Activated T-cell treated with anti-CD3 and anti-CD28 coated beads, Interleukin-2, amount 50 U/mL, for 24 hours (primary cell): ENCODE data around the gene VSIG2.
A peak's percentile ranks its signal among the peaks of the same experiment; 100 is the strongest.

Experiments
- DNase-seq: peaks from one replicate; pipeline ENCODE4 v3.0.0-alpha.2; 2020
- H3K27ac Mint-ChIP-seq: 2 replicates; pipeline ENCODE4 v1.8.0; 2020; ENCODE audit warnings: mild to moderate bottlenecking, mixed read lengths
- H3K27me3 Mint-ChIP-seq: 2 replicates; pipeline ENCODE4 v1.8.0; 2020; ENCODE audit warnings: mixed read lengths
- H3K36me3 Mint-ChIP-seq: 2 replicates; pipeline ENCODE4 v1.8.0; 2020; ENCODE audit warnings: low read depth, mixed read lengths
- H3K4me1 Mint-ChIP-seq: 2 replicates; pipeline ENCODE4 v1.8.0; 2020; ENCODE audit warnings: low read depth, mixed read lengths
- H3K4me3 Mint-ChIP-seq: 2 replicates; pipeline ENCODE4 v1.8.0; 2020; ENCODE audit warnings: mild to moderate bottlenecking, moderate library complexity, mixed read lengths
- H3K9me3 Mint-ChIP-seq: 2 replicates; pipeline ENCODE4 v1.8.0; 2020; ENCODE audit warnings: mixed read lengths

The VSIG2 gene

DNA sequence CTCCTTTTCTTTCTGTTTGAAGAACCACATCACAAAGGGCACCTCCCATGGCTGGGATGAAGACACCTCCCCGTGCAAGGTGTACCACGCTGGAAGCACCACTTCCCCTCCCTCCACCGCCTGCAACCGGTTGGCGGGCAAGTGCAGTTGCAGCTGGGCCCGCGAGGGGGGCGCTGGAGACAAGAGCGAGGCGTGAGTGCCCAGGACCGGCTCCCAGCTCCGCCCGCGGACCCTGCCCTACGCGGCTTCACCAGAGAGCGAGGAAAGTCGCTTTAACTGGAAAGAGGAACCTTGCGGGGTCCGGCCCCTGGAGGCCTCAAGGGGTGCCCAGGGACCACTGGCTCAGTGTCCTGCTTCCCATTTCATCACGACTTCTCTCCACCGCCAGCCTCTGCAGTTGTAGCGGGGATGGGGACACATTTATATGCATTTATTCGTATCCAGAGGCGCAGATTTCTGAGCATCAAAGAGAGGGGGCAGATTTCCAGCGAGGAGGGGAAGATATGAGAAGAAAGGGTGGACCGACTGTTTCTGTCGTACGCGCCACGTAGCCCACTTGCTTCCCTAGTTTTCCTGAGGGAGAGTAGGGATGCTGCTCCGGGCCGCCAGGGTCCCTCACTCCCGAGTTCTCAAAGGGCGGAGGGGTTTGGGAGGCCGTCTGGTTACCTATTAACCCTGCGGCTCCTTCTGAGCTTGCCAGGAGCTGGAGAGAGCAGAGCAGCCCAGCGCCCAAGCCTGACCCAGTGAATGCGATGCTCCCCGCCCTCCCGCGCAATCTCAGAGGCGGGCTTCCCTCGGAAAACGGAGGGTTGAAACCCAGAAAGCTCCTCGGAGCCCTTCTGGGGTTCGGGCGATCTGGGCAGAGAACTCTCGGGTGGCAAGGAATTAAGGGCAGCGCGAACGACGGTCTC lies 6.6 kb upstream of the VSIG2 start:
- Mint-ChIP-seq H3K9me3 (no peaks in the 10 kb centered on the region), H3K36me3 (no peaks in the 10 kb centered on the region), H3K4me3 (peak overlapping the region; percentile 67), H3K27ac (no peak overlapping the region), H3K27me3 (peaks cover 63% of the 10 kb centered on the region), H3K4me1 (peaks cover 33% of the 10 kb centered on the region)
- peak; percentile 76 for DNase-seq

DNA sequence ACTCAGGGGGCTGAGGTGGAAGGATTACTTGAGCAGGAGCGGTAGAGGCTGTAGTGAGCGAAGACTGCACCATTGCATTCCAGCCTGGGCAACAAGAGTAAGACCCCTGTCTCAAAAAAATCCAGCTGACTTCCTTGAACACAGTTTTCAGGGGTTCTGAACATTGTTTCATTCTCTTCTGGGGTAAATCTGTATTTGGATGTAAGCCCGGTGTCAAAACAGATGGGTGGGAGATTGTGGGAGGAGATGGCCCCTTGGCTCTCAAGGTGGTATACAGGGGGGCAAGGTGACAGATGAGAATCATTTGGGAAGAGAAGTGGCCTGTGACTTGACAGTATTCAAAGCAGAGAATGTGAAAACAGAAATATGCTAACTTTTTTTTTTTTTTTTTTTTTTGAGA lies 5.3 kb upstream of the VSIG2 start:
- no peaks in the 10 kb centered on the region for H3K9me3 Mint-ChIP-seq
- H3K4me3 Mint-ChIP-seq: no peak overlapping the region
- H3K27ac Mint-ChIP-seq: no peak overlapping the region
- H3K27me3 Mint-ChIP-seq: peaks cover 61% of the 10 kb centered on the region
- no peaks in the 10 kb centered on the region for H3K36me3 Mint-ChIP-seq
- peaks cover 30% of the 10 kb centered on the region for H3K4me1 Mint-ChIP-seq
- DNase-seq: no peak

DNA sequence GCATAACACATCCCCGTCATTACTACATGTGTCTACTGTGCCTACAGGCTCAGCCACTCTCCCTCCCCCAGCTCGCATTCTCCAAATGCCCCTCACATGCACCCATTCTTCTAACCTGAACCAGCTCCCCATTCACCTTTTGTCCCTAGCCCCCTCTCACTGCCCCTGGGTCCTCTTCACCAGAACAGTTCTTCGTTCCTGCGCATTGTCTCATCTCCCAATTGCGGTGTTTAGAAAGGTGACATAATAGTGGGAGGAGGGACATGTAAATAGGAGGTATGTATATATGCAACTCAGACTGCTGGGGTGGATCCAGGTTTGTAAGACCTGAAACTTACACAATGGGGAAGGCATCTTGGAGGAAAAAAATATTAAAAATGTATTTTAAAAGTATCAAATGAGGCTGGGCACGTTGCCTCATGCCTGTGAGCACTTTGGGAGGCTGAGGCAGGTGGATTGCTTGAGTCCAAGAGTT lies 4.7 kb upstream of the VSIG2 start:
- Mint-ChIP-seq H3K27me3 (peaks cover 60% of the 10 kb centered on the region), H3K4me1 (peaks cover 29% of the 10 kb centered on the region), H3K27ac (no peak overlapping the region), H3K36me3 (no peaks in the 10 kb centered on the region), H3K9me3 (no peaks in the 10 kb centered on the region), H3K4me3 (no peak overlapping the region)
- no peak for DNase-seq

DNA sequence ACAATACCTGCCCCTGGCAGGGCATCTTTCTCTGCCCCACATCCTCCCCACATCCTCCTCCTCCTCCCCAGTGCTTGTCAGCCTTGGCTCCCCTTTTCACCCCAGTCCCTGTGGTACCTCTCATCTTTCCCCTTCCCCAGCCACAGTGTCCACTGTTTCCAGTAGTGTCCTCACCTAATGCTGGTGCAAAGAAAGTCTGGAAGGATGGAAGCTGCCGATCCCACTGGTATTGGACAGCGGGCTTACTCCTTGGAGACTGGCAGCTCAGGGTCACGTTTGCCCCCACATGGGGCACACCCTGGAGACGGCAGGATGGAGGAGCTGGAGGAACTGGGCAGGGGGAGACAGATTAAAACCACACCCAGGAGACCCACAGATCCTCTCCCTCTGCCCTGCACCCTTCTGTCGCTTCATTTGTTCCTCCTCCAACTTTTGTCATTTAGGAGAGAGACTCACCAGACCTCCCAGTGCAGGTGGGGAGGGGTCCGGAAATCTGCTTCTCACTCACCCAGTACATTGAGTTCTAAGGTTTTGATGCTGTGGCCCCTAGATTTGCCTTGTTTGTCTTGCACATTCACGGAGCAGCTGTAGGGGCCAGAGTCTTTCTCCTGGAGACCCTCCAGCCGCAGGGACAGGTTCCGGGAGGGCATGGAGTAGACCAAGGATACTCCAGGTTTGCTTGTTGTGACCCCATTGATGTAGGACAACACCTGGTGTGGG lies 4.1 kb upstream of the VSIG2 start:
- Mint-ChIP-seq H3K4me1 (peaks cover 24% of the 10 kb centered on the region), H3K27me3 (peaks cover 54% of the 10 kb centered on the region), H3K36me3 (no peaks in the 10 kb centered on the region), H3K27ac (no peak overlapping the region), H3K9me3 (no peaks in the 10 kb centered on the region), H3K4me3 (no peak overlapping the region)
- DNase-seq: no peak

DNA sequence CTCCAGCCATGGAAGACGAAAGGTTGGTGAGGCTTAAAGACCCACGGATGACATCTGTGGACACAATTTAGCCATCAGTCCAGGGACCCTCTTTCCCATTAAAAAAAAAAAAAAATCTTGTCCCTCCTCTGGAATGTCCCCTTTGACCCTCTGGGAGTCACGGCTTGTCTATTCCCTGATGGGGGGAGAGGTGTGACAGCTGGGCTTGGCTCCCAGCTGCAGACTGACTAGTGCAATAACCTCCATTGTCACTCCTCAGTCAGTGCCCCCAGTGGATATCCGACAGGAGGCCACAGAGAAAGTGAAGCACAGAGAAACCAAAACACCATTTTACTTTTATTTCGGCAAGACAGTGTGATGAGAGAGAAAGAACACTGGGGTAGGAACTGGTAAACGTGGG lies 2.7 kb upstream of the VSIG2 start:
- peaks cover 42% of the 10 kb centered on the region for H3K27me3 Mint-ChIP-seq
- no peak overlapping the region for H3K27ac Mint-ChIP-seq

DNA sequence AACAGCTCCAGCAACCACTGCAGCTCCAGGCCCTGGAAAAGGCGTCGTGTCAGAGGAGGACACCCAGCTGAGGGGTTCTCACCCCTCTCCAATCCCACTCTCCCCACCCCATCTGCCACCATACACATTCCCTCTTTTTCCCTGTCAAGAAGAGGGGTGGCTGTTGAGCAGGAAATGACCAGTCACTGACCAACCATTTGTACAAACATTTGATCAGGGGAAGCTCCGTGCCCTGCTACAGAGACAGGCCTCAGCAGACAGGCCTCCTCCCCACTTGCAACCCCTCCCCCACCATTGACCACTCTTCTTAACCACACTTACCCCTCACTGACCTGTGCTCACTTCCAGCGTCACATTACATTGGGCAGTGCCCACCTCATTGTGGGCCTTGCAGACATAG lies 2.3 kb upstream of the VSIG2 start:
- Mint-ChIP-seq H3K27ac (no peak overlapping the region), H3K4me1 (peaks cover 13% of the 10 kb centered on the region), H3K9me3 (no peaks in the 10 kb centered on the region), H3K27me3 (peaks cover 39% of the 10 kb centered on the region), H3K36me3 (no peaks in the 10 kb centered on the region), H3K4me3 (no peak overlapping the region)
- DNase-seq: no peak

More for the DNA sequence above, 2.7 kb upstream of the VSIG2 start:
- no peaks in the 10 kb centered on the region for H3K9me3 Mint-ChIP-seq
- H3K36me3 Mint-ChIP-seq: no peaks in the 10 kb centered on the region
- DNase-seq: no peak
- peaks cover 16% of the 10 kb centered on the region for H3K4me1 Mint-ChIP-seq
- H3K4me3 Mint-ChIP-seq: no peak overlapping the region

GRCh38 chr11:124753624-124754023 lies 1.6 kb upstream of the VSIG2 start:
- no peak overlapping the region for H3K27ac Mint-ChIP-seq
- no peak overlapping the region for H3K4me3 Mint-ChIP-seq
- peaks cover 10% of the 10 kb centered on the region for H3K4me1 Mint-ChIP-seq
- H3K9me3 Mint-ChIP-seq: no peaks in the 10 kb centered on the region
- peaks cover 32% of the 10 kb centered on the region for H3K27me3 Mint-ChIP-seq
- DNase-seq: no peak
- H3K36me3 Mint-ChIP-seq: no peaks in the 10 kb centered on the region

DNA sequence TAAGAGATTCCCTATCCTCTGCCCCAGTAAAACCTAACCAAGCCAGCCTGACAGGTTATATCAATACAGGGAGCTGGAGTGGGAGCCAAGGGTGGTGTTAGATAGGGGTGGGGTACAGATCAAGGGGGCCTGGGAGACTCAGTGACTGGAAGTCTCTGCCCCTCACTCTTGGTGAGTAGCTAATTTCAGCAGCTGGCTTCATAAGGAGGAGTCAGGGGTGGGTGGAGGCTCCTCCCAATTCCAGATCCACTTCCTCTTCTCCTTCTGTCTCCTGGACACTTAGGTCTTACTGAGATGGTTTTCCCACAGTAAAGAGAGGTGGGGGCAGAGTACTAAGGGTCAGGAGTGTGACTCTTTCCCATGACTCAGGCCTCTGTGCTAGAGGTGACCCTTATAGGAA lies 1.1 kb upstream of the VSIG2 start:
- H3K4me3 Mint-ChIP-seq: no peak overlapping the region

DNA sequence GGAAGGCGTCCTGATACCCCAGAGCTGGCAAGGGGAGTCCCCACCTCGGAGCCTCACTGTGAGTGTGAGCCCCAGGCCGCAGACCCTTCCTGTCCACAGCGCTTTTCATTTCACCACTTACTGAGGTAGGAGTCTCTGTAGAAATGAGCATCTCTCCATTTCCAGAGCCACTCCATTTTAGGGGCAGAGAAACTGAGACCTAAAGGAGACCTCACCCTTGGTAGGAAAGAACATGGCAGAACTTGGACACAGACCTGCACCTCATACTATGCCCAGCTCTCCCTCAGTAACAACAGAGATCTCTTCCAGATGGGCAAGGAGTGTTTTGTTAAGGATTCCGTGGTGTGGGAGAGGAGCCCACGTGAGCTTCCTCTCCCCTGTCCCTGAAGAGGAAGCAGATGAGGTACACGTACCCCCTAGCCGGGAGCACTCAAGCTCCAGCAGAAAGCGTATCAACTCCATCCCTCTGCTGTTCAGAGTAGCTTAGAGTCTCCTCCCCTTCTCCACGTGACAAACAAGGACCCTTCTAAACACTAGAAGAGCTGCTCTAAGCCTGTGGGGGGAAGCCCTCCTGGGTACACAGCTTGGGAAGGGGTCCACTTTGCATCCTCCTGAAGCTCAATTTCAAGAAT lies 532 bp upstream of the VSIG2 start:
- Mint-ChIP-seq H3K27me3 (peaks cover 22% of the 10 kb centered on the region), H3K27ac (no peak overlapping the region), H3K36me3 (no peaks in the 10 kb centered on the region), H3K4me1 (peaks cover 1% of the 10 kb centered on the region), H3K9me3 (no peaks in the 10 kb centered on the region), H3K4me3 (no peak overlapping the region)
- DNase-seq: no peak

More for the DNA sequence above, 1.1 kb upstream of the VSIG2 start:
- DNase-seq: no peak
- H3K9me3 Mint-ChIP-seq: no peaks in the 10 kb centered on the region
- peaks cover 6% of the 10 kb centered on the region for H3K4me1 Mint-ChIP-seq
- H3K27ac Mint-ChIP-seq: no peak overlapping the region
- no peaks in the 10 kb centered on the region for H3K36me3 Mint-ChIP-seq
- peaks cover 28% of the 10 kb centered on the region for H3K27me3 Mint-ChIP-seq

DNA sequence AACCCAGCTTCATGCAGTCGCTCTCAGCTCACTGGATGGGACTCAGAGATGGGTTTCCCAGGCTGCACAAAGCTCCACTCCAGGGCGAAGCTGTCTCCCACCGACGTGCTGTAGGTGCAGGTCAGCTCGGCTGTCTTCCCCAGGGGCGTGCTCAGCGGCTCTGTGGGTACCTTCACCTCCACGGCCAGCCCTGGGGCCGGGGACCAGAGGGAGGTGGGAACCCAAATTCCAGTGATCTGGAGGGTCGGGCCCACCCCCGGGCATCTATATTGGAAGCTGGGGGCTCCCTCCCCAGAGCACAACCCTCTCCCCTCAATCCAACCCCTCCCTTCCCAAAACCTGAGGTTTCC lies 689 bp downstream of the VSIG2 start:
- Mint-ChIP-seq H3K27ac (no peak overlapping the region), H3K4me1 (peaks cover 7% of the 10 kb centered on the region), H3K27me3 (peaks cover 9% of the 10 kb centered on the region), H3K4me3 (no peak overlapping the region), H3K36me3 (peaks cover 4% of the 10 kb centered on the region), H3K9me3 (no peaks in the 10 kb centered on the region)
- no peak for DNase-seq

DNA sequence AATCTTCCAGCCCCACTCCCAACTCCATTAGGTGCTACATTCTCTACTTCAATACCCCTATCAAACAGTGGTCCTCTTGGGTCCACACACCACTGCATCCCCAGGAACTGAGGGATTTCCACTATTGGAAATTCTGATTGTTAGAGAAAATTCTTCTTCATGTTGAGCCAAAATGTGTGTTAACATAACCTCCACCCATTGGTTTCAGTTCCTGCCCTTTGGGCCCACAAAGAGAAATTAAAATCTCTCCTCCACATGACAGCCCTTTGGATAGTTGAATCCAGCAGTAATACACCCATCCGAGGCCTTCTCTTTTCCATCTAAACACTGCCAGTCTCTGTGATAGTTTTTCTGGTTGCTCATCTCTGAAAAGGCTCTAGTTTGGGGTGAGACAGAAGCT lies 2.1 kb downstream of the VSIG2 start:
- Mint-ChIP-seq H3K27ac (no peak overlapping the region), H3K4me3 (no peak overlapping the region), H3K27me3 (peaks cover 3% of the 10 kb centered on the region), H3K9me3 (no peaks in the 10 kb centered on the region), H3K4me1 (peaks cover 12% of the 10 kb centered on the region), H3K36me3 (peaks cover 4% of the 10 kb centered on the region)
- DNase-seq: no peak

GRCh38 chr11:124748481-124749343 lies 3.3 kb downstream of the VSIG2 start:
- DNase-seq: no peak
- H3K27ac Mint-ChIP-seq: no peak overlapping the region

GRCh38 chr11:124748100-124748418 lies 4.0 kb downstream of the VSIG2 start:
- Mint-ChIP-seq H3K4me3 (no peak overlapping the region), H3K27ac (no peak overlapping the region), H3K36me3 (peaks cover 4% of the 10 kb centered on the region), H3K9me3 (no peaks in the 10 kb centered on the region), H3K27me3 (peaks cover 3% of the 10 kb centered on the region), H3K4me1 (peaks cover 12% of the 10 kb centered on the region)
- no peak for DNase-seq

More at GRCh38 chr11:124748481-124749343, 3.3 kb downstream of the VSIG2 start:
- peaks cover 3% of the 10 kb centered on the region for H3K27me3 Mint-ChIP-seq
- H3K9me3 Mint-ChIP-seq: no peaks in the 10 kb centered on the region
- peaks cover 4% of the 10 kb centered on the region for H3K36me3 Mint-ChIP-seq
- H3K4me1 Mint-ChIP-seq: peaks cover 12% of the 10 kb centered on the region
- no peak overlapping the region for H3K4me3 Mint-ChIP-seq
